Measurements from ENCODE around the gene TACC2.

The TACC2 gene

GRCh38 chr10:122126763-122127659 is 138.0 kb downstream of the TACC2 start:
- no peak for DNase-seq

DNA sequence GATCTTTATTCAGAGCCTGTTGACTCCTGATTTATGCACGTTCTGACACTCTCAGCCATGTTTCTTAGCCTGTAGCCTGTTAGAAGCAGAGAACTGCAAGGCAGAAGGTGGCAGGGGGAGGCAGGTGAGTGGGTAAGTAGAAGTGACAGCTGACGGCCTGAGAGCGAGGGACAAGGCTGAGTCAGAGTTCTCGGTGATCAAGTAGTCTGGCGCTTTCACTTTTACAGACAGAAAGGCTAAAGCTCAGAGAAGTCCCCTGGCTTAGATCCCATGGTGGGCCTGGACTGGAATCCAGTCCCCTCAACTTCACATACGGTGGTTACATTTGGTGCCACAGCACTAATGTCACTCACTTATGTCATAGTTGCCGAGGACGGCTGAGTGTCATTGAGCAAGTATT is 139.0 kb downstream of the TACC2 start:
- no peak for DNase-seq

DNA sequence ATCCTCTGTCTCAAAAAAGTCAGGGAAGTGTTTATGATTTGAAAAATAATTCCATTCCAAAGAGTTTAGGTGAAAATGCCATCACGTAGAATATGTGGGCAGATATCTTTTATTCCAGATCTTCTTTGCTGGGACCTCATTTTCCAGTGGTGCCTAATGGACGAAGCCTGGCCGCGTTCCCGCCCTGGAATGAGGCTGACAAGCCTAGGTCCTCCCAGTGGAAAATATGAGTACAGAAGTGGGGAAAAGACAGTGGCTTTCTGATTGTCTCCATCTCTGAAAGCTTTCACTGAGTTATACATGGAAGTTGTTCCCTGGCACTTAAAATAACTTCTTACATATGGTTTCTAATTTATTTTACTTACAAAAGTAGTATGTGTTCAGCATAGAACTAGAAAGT is 139.4 kb downstream of the TACC2 start:
- DNase-seq = no peak

DNA sequence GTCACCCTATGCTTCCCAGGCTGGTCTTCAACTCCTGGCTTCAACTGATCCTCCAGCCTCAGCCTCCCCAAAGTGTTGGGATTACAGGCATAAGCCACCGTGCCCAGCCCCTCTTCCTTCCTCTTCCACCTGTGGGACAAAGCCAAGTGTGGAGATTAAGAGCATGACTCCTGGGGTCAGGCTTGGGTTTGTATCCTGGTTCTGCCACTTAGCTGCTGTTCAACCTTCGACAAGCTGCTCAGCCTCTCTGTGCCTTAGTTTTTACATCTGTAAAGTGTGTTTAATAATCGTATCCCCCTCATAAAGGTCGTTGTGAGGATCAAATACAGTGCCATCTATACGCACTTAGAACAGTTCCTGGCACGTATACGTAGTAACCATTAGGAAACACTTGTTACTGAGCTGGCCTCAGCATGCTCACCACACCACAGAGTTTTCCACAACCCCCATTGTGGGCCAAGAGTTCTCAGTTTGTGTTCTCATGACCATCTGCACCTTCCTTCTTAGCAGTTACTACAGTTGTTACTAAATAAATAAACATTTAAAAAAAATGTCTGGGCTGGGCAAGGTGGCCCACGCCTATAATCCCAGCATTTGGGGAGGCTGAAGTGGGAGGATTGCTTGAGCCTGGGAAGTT is 141.6 kb downstream of the TACC2 start:
- DNase-seq = no peak

- DNase-seq = no peak
These were observed 143.4 kb downstream of the TACC2 start for GRCh38 chr10:122132331-122132755.

- no peak for DNase-seq
These were observed 144.1 kb downstream of the TACC2 start for GRCh38 chr10:122132882-122133565.

GRCh38 chr10:122135251-122136025 is 146.5 kb downstream of the TACC2 start:
- no peak for DNase-seq

DNA sequence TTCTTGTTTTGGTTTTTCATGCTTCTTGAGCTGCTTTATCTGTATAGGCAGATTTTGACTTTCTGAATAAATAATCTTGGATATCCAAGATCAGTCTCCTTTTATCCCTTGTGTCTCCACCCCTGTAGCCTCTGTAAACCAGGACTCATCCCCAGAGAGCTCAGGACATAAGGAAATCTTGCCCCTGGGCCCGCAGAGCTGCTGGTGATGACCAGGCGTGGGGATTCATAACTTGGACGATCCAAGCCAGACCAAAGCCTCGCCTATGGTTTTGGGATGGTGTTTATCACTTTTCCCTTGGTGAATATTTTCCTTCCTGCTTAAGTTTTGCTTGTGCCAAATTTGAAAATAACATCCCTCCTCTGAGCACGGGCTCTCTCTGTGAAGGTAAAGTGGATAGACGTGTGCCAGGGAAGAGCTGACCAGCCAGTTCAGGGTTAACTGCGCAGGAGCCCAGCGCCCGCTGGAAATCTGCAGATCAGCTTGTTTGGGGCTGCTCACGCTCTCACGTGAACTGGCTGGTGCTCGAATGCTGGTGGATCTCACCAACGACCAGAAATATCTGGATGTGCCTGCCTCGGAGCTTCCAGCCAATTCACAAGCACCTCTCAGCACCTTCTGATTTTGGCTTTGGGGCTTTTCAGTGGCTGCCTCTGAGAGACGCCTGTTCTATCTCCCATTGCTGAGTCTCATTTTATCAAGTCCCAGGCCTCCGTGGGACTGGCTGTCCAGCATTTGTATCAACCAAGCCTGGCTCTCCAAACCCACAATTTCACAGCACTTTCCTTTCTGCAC is 150.1 kb downstream of the TACC2 start:
- no peak for DNase-seq

- no peak for DNase-seq
These were observed 150.7 kb downstream of the TACC2 start for GRCh38 chr10:122139627-122140170.

DNA sequence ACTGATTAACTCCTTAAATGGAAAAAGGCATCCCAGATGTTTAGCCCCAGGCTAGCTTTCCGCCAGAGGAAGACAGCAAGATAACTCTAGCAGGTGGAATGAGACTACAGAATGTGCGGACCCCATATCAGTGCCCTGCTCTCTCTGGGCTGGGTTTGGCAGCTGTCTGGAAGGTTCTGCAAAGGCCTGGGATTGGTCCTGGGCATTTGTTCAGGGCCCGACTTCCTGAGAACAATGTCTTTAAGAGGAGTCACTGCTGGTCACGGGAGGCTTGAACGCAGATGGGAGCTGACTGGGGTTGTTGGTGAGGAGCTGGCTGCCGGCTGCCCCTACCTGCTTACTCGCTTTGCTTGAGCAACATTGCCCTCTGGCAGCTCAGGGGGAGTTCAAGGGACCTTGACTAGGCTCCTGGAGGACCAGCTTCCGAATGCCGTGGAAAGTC is 151.5 kb downstream of the TACC2 start:
- no peak for DNase-seq

DNA sequence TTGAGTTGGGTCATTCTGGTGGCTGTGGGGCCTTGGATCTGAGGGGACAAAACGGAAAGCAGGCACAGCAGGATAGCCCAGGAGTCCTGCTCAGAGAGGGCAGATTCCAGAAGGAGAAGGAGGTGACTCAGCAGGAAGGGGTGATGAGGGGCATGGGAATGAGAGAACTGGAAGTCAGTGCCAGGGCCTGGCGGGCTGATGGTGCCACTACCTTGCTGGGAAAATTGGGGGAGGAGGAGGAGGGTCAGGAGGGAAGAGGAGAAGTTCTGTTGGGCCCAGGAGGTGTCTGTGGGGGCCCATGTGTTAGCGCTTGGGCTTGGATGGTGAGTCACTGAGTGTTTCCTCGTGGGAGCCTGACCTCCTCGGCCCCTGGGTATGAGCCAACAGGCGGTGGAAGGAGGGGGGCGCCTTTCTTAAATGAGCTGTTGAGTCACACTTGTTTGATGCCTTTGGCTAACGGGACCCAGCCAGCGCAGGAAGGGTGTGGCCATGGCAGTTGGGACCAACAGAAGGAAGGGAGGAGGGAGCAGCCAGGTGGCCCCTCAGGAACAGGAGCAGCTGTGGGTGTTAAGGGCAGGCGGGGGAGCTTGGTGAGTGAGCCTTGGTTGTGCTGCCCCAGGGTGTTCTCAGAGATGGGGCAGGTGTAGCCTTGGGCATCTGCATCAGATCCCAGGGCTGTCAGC is 152.1 kb downstream of the TACC2 start:
- DNase-seq = no peak

GRCh38 chr10:122141821-122142640 is 153.1 kb downstream of the TACC2 start:
- DNase-seq = no peak

GRCh38 chr10:122142641-122143237 is 153.8 kb downstream of the TACC2 start:
- DNase-seq = peak; percentile 51

DNA sequence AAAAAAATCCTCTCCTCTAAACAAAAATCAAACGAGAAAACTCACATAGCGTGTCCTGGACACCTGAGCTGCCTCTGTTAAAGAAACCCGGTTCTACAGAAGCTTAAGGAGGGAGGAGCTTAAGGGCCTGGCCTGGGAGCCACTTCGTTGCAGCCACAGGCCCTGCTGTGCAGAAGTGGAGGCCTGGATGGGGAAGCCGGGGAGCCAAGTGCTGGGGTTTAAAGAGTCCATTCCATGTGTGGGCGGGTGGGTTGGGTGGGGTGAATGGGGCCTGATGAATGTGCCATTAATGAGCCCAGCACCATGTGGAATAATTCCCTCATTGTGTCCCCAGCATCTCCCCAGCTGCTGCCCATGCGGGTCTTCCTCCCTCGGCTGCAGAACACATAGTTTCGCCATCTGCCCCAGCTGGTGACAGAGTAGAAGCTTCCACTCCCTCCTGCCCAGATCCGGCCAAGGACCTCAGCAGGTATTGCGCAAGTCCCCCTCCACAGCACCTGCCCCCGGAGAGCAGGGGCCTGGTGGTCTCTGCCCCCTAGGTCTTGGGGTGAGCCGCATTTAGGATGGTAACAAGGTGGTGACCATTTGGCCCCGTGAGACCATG is 154.4 kb downstream of the TACC2 start:
- DNase-seq = no peak

- no peak for DNase-seq
These were observed 155.2 kb downstream of the TACC2 start for GRCh38 chr10:122144199-122144598.

DNA sequence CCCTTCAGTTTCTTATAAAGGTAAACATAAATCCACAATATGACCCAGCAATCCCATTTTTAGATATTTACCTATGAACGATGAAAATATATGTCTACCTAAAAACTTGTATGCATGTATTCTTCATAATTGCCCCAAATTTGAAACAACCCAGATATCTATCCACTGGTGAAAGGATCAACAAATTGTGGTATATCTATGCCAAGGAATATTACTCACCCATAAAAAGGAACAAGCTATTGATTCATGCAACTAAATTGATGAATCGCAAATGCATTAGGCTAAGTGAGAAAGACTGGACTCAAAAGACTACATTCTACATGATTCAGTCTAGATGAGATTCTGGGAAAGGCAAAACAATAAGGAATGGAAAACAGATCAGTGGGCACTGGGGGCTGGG is 156.2 kb downstream of the TACC2 start:
- DNase-seq = no peak

GRCh38 chr10:122147663-122148062 is 158.7 kb downstream of the TACC2 start:
- DNase-seq = no peak

- no peak for DNase-seq
These were observed 160.1 kb downstream of the TACC2 start for GRCh38 chr10:122148876-122149560.

Data from activated CD4-positive, CD25-positive, alpha-beta regulatory T cell treated with anti-CD3 and anti-CD28 coated beads, Interleukin-2, amount 50 U/mL, for 72 hours (primary cell).